Stimulated activated CD4-positive, alpha-beta T cell treated with anti-CD3 and anti-CD28 coated beads, TNF-alpha, amount 100 ng/mL, for 24 hours (primary cell): ENCODE results near the gene PPP1R3D.
A peak's percentile ranks its signal among the peaks of the same experiment; 100 is the strongest.
"Not testable (repeated sequence)": the region's sequence is repeated elsewhere in the genome, so short reads cannot be mapped to it uniquely, and the experiment has no call there.

Experiments used
- DNase-seq, 3 experiments: peaks; one replicate each; pipeline ENCODE4 v3.0.0-alpha.2; 2020; ENCODE audit warnings: low read depth in 3 of 3

Gene PPP1R3D, protein sequence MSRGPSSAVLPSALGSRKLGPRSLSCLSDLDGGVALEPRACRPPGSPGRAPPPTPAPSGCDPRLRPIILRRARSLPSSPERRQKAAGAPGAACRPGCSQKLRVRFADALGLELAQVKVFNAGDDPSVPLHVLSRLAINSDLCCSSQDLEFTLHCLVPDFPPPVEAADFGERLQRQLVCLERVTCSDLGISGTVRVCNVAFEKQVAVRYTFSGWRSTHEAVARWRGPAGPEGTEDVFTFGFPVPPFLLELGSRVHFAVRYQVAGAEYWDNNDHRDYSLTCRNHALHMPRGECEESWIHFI

DNA sequence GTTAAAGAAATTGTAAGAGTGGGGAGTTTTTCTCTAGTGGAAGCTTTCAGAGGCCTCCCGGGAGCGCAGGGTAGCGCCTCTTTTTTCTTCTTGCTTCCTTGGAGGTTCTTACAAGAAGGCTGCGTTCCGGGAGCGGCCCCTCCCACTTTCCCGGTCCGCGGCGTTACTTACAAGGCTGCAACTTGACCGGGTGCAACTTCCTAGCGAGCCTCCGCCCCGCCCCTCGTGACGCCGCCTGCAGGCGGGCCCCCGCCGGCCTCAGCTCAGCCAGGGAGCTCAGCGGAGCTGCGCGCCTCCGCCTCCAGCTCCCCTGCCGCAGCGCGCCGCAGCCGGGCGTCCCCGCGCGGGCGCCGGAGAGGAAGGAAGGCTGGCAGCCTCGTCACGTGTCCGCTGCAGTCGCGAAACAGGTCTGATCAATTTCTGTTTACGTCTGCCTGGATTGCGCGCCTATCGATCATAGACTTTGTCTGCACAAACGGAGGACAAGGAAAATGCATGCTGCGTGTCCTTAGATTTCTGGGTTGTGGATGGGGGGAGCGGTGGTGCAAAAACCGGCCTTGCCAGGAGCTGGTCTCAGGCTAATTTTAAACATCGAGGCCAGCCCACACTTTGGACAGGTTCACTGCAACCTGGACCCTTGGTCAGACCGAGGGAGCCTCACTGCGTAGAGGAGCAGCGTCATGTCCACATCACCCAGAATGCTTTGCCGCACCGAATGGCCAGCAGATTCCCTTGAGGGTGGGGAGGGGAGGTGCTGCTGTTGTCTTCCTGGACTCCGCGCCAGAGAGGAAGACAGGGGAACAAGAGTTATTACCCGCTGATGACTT is at the start of gene PPP1R3D, which contains the start of gene FAM217B:
TSS of gene PPP1R3D (minus strand) at position 177 of the 827 bp plus-strand sequence. CDS start 374 bp downstream, outside the sequence.
TSS of gene FAM217B (plus strand) at position 261 of the 827 bp plus-strand sequence. CDS start 3,555 bp downstream, outside the sequence.
- DNase-seq = peak; percentile 79 to 92 (median 80)

DNA sequence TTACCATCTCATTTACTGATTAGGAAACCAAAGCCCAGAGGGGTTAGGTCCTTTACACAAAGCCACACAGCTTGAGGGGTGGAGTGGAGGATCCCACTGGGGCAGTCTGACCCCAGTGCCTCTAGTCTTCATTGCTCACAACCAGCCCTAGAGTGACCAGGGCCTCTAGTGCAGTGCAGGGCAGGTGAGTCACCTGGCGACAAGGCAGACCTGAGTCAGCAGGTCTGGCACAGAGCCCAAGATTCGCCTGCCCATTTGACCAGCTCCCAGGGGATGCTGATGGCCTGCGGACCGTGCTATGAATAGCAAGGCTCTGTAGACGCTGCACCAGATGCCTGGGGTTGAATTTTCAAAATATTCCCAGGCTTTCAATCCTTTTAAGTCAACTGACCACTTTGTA is 48.0 kb upstream of the PPP1R3D start:
- no peak for DNase-seq

DNA sequence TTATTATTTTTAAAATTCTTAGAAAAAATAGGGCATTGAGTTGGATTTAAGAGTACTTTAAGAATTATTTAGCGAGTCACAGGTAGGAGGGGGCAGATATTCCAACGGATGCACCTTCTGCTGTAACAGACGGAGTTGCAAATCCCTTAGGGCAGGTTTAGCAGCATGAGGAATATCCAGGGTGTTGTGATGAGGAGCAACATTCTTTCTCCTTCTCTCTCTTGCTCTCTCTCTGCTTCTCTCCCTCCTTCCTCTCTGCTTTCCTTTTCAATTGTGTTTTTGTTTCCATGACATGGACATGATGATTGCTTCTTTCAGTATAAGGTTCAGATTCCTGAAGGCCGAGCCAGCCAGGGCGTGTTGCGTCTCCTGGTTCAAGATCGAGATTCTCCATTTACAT is 47.0 kb upstream of the PPP1R3D start:
- no peak for DNase-seq

DNA sequence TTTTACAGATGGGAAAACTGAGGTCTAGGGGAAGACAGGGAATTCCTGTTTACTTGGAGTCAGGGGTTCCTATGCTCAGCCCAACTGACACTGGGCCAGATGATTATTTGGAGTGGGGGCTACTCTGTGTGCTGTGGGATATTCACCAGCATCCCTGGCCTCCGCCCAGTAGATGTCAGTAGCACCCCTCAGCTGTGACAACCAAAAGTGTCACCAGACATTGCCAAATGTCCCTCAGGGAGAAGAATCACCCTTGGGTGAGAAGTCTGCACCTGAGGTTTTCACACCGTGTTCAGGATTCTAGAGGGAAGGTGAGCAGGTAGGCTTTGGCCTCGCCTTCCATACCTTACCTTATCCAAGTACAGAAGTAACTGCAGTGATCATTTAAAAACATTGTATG is 45.8 kb upstream of the PPP1R3D start:
- no peak for DNase-seq

DNA sequence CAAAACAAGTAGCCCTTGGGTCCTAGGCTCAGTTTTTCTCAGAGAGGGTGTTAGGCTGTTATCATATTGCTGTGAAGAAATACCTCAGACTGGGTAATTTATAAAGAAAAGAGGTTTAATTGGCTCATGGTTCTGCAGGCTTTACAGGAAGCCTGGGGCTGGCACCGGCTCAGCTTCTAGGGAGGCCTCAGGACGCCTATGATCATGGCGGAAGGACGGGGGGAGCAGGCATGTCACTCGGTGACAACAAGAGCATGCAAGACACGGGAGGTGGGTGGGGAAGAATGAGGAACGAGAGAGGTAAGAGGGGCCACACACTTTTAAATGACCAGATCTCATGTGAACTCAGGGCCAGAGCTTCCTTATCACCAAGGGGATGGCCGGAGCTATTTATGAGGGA is 45.1 kb upstream of the PPP1R3D start:
- no peak for DNase-seq

DNA sequence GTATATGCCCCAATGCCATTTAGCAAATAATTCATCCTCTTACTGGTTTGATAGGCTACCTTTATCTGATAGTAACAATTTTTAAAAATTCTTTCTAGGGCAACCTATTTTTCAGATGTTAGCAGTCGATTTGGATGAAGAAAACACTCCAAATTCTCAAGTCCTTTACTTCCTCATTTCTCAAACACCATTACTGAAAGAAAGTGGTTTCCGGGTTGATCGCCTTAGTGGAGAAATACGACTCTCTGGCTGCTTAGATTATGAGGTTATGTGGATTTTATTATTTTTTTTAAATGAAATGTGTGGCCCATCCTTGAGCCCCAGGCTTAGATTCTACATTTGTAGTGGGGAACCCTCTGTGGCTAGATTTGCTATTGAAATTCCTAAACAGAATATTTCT is 44.4 kb upstream of the PPP1R3D start:
- DNase-seq = no peak

DNA sequence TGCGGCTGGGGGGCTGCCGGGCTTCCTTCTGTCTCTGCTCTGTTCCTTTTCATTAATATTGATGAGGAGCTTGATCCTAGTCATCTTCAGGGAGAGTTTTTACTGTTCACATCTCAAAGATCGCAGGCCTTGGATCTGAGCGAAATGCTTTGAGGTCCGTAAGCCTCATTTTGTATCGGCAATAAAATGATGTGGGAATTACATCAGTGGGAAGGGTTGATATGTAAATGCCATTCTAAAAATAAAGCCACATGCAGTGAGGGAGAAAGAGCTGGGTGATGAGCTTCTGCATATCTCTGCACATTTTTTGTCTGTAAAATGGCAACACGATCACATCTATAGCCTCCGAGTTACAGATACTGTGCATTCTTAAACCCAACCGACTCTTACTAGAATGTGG is 43.0 kb upstream of the PPP1R3D start:
- no peak for DNase-seq

DNA sequence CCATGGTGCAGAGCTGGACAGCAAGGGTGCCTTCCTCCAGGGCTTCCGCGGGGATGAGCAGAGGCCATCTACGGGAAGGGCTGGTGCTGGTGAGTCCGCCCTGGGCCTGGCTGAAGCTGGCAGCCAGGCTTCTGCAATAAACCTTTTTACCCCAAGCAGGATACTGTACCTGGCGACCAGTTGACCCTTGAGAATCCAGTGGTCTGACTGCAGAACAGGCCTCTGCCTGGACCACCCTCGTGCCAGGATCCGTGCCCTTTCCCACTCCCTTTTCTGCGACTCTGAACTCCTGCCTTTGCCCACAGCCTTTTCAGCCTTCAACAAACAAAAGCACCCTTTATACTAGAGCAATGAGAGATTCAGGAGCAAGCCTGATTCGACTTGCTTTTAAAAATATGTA is 37.0 kb upstream of the PPP1R3D start:
- DNase-seq = no peak

DNA sequence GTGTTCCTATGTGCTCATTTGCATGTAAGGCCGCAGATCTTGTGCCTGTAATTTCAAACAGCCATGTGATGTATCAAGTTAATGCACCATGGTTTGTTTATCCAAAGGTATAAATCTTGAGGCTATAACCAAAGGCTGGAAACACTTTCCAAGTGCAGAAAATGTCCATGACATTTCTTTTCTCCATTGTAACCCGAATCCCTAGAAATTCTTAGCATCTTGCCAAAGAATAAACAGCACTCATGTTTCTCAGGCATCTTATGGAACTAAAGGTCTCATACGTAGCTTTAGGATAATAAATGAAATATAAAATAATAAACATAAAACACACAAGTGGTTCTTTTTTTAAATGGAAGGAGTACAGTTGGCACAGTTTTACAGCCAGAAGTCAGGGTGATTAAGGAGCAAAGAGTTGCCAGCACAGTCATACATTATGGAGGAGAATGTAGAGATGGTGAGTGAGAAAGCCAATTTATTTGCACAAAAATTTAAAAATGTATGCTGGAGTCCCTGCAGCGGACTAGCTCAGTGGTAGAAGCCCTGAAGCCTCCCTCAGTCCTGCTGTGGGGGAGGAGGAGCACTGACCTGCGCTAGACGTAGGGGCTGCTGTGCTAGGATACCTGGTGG is 36.2 kb upstream of the PPP1R3D start:
- DNase-seq = no peak

DNA sequence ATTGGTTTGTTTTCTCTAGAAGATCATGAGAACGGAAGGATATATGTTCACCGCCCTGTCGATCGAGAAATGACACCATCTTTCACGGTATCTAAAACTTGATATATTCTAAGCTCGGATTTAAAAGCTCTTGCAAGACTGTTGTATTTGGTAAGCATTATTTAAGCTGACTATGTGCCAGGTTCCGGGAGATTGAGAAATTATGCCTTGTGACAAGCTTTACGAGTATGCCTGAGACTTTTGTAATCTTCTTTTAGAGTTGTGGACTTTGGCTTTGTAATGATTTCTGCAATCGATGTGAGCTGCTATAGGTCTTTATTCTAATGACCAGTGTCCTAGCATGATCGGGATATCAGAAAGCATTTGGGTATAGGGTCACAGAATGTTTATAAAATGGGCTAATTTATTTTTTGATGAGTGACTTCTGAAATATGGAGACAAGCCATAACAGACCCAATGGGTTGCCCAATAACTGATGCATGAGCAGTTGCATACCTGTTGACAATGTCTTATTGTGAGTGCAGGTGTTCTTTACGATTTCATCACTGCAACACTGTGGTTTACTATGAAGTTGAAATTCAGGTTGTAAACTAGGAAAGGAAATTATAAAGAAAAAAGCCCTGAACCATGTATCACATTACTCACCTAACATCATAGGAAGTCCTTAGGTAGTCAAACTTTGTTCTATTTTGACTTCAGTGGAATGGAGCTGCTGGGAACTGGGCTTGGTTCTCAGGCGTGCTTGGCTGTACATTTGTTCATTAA is 32.1 kb upstream of the PPP1R3D start:
- no peak for DNase-seq

DNA sequence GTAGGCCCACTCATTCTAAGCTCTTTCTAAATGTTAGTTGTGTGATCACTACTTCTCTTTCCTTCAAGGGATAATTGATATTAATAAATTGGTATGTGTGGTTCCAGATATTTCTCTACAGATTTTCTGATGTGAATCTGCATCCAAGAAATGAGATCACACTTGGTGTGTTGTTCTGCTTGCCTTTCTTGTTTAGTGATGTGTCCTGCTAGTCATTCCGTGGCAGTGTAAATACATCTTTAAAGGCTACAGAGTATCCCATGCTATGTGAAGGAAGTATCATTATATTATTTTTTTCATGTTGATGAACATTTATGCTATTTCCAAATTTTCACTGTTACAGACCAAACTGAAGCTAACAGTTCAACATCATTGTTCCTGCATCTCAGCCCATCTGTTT is 31.3 kb upstream of the PPP1R3D start:
- DNase-seq = no peak

DNA sequence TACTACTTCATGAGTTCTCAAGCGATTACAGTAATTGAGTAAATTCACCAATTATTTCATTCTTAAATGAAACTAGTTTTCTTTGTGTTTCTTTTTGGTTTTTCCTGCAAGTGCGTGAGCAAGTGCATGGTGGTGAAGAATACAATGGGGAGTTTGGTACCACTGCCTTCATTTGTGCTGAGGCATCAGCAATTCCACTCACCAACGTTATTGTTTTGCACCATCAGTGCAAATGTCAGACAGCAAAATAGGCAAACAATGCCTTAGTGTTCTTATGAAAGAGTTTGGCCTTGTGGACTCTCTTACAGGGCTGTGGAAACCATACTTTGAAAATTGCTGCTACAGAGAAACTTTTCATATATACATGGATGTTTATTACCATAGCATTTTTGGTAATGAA is 26.3 kb upstream of the PPP1R3D start:
- DNase-seq = no peak

DNA sequence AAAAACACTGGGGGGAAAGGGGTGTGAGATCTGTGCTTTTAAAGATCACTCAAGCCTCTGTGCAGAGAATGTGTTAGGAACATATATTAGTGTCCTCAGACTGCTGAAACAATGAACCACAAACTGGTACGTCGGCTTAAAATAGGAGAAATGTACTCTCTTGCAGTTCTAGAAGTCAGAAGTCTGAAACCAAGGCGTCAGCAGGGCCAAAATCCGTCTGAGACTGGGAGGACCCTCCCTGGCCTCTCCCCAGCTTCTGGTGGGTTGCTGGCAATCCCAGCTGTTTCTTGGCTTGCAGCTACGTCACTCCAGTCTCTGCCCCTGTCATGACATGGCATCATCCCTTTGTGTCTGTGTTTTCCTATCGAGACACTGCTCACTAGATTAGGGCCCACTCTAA is 22.1 kb upstream of the PPP1R3D start:
- no peak for DNase-seq

DNA sequence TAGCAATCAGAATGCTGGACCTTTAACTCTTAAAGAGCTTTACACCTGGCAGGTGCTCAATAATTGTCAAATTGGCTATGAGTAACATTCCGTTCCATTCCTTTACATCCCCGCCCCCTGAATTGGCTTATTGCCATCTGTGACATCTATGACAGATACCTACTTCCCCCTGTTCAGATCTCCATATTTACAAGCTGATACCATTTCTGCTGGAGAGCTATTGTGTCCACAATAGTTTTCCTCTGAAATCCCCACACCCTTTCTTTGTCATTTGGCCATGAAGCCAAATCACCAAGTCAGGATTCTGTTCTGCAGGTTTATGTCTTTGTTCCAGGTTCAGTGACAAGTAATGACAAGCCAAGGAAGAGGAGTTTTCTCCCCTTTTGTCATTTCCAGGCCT is 21.3 kb upstream of the PPP1R3D start:
- DNase-seq = no peak

DNA sequence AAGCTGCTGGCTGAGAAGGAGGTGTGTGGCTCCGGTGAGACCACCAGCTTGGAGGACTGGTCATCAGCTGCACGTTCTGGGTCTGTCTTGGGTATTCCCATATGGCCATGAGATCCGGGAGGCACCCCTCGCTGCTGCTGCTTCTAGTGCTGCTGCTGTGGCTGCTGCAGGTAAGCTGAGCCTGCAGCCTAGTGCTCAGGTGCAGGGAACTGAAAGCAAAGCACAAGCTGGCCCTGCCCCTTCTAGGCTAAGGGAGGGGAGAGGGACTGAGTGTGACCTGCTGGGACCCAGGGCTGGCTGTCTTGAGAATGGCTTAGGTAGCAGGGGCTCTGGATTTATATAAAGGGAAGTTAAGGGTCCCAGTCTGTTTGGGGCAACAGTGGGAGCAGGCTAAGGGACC is 18.5 kb upstream of the PPP1R3D start:
- DNase-seq = no peak

DNA sequence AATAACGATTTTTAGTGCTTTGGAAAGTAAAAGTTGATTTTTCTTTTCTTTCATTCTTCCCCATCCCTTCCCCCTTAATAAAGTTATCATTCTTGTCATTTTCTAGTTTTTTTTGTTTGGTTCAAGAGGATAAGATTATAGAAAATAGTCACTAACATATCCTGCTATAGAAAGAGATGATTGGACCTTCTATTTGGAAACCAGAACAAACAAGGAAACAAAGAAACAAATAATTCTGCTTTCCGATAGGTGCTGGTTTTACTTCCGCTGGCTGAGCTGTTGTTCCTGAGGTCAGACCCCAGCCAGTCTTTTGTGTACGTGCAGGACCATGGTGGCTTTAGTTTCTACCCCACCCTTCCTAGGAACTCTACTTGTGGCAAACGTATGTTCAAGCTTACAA is 18.0 kb upstream of the PPP1R3D start, which contains the start of gene CDH26:
TSS of gene CDH26 (plus strand) at position 301 of the 400 bp plus-strand sequence. CDS start 304 bp downstream, outside the sequence.
- no peak for DNase-seq

DNA sequence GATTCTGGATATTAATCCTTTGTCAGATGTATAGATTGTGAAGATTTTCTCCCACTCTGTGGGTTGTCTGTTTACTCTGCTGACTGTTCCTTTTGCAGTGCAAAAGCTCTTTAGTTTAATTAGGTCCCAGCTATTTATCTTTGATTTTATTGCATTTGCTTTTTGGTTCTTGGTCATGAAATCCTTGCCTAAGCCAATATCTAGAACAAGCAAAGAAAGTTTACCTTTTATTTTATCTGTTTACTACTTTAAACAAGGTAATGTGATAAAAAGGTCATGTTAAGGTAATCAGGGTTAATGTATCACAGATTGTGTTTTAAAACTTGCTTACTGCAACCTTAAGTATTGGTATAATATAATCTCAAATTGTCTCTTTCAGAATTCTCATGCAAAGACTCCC is 17.5 kb upstream of the PPP1R3D start:
- DNase-seq = not testable (repeated sequence)

DNA sequence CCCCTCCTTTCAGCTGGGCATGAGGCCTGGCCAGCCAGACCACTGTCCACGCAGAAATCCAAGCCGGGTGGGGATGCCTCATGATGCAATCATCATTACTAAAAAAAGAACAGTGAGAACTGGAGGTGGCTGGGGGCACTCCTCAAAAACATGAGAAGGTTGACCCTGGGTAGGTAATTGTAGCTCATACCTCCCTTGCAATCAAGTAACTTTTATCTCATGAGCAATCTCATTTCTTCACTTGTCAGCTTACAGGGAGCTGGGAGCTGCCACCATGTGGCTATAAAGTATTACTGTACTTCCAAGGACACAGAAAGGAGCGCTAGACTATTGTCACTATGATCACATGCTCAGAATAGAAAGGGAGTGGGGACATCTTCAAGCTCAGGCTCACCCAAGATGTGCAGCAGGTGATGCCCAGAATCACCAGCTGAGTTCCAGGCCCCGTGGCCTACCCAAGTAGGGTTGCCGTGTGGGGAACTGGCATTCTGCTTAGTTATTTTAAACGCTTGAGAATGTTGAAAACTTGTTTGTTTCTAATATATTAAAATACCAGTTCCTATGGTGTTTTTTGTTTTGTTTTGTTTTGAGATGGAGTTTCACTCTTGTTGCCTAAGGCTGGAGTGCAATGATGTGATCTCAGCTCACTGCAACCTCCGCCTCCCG is 15.2 kb upstream of the PPP1R3D start:
- no peak for DNase-seq

DNA sequence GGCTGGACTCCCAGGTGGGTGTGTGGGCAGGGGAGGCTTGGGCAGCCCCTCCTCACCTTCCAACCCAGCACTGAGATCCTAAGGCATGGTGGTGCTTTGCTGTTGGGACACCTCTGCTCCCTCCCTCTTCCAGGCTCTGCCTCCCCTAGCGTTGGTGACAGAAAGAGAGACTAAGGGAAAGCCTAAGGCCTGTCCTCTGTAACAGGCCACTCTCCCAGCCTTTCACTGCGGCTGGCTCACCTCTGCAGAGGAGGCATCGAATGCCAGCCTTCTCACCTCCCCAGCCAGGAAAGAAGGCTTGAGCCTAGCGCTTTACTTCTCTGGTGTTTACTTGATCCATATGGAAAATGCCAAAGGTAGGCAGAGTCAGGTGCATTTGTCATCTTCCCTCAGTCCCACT is 14.6 kb upstream of the PPP1R3D start:
- DNase-seq = no peak

DNA sequence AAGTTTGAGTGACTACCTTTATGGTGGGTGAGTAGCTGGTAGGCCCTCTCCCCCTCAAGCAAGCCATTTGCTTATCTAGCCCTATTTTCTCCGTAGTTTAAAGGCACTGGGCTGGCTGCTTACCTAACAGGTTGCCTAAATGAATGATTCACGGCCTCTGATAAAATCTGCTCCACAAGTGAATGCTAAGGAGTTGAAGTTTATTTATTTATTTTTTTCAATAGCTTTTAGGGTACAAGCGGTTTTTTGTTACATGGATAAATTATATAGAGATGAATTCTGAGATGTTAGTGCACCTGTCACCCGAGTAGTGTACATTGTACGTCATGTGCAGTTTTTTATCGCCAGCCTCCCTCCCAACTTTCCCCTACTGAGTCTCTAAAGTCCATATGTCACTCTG is 9.8 kb upstream of the PPP1R3D start:
- DNase-seq = no peak
